Erythroblast (primary cell): ENCODE data around the gene TEF.

ENCODE experiments used
- GATA1 ChIP-seq: IDR thresholded peaks from 2 replicates; pipeline ENCODE4 v1.6.1; 2011; ENCODE audit warnings: low read depth, mild to moderate bottlenecking, control low read depth, low read length, moderate library complexity
- POLR2A ChIP-seq: IDR thresholded peaks from 2 replicates; pipeline ENCODE4 v1.6.1; 2011; ENCODE audit warnings: mild to moderate bottlenecking, low read length

GRCh38 chr22:41382098-41382578 is 396 bp downstream of the TEF start:
- TF ChIP-seq POLR2A (no peak), GATA1 (no peak)
